Keratinocyte (primary cell): Measurements from ENCODE around the gene KRT79. TPM values are rescaled to one million over a fixed set of nuclear protein-coding genes. Genes with fewer than 3 reads are reported as not detected.

ENCODE experiments used
- DNase-seq: peaks from one replicate; pipeline ENCODE4 v3.0.0-alpha.2; 2011; ENCODE audit warnings: low read depth, missing footprints, low spot score
- FAIRE-seq: peaks from 2 replicates; lab custom pipeline; 2011; peaks lifted over from hg19 to GRCh38; lab: Jason Lieb, UNC
- H2AFZ ChIP-seq: 2 replicates; pipeline ENCODE4 v1.6.0; 2012; ENCODE audit warnings: low read length, control low read depth, inconsistent platforms; ENCODE audit not compliant: control insufficient read depth
- H3K27ac ChIP-seq: 2 replicates; pipeline ENCODE4 v1.5.1; 2011; ENCODE audit warnings: low read length; ENCODE audit not compliant: control insufficient read depth, insufficient read depth
- H3K27me3 ChIP-seq: 3 replicates; pipeline ENCODE4 v1.6.0; 2011; ENCODE audit warnings: low read length; ENCODE audit not compliant: control insufficient read depth, insufficient read depth; ENCODE audit errors: extremely low read depth
- H3K36me3 ChIP-seq, 2 experiments: 2 replicates in 1 of 2; 3 replicates in 1 of 2; pipeline ENCODE4 v1.5.1; 2011; ENCODE audit warnings: low read length in 2 of 2, mild to moderate bottlenecking in 1 of 2; ENCODE audit not compliant: control insufficient read depth in 2 of 2, insufficient read depth in 2 of 2; ENCODE audit errors: extremely low read depth in 1 of 2
- H3K4me1 ChIP-seq: 3 replicates; pipeline ENCODE4 v1.5.1; 2011; ENCODE audit warnings: low read length; ENCODE audit not compliant: control insufficient read depth, insufficient read depth; ENCODE audit errors: extremely low read depth
- H3K4me2 ChIP-seq: 3 replicates; pipeline ENCODE4 v1.6.0; 2011; ENCODE audit warnings: low read depth, low read length; ENCODE audit not compliant: control insufficient read depth, insufficient read depth; ENCODE audit errors: extremely low read depth
- H3K4me3 ChIP-seq, 3 experiments: fragments of 200-600 bp in 1 of 3; sonication (generic) in 1 of 3; 2 replicates in 2 of 3; 3 replicates in 1 of 3; pipeline ENCODE4 v1.5.1; 2011 to 2016; ENCODE audit warnings: low read length in 3 of 3, mild to moderate bottlenecking in 3 of 3, control low read depth in 2 of 3, inconsistent platforms in 1 of 3, low read depth in 1 of 3, mixed read lengths in 1 of 3, mixed run types in 1 of 3, moderate library complexity in 1 of 3; ENCODE audit not compliant: control insufficient read depth in 2 of 3, insufficient read depth in 2 of 3; ENCODE audit errors: extremely low read depth in 1 of 3
- H3K79me2 ChIP-seq: 2 replicates; pipeline ENCODE4 v1.6.0; 2012; ENCODE audit warnings: low read length; ENCODE audit not compliant: control insufficient read depth, insufficient read depth
- H3K9ac ChIP-seq: 3 replicates; pipeline ENCODE4 v1.6.0; 2011; ENCODE audit warnings: low read length; ENCODE audit not compliant: control insufficient read depth, insufficient read depth; ENCODE audit errors: extremely low read depth
- H3K9me1 ChIP-seq: 3 replicates; pipeline ENCODE4 v1.6.0; 2011; ENCODE audit warnings: low read length; ENCODE audit not compliant: control insufficient read depth, insufficient read depth; ENCODE audit errors: extremely low read depth
- H3K9me3 ChIP-seq: 2 replicates; pipeline ENCODE4 v1.5.1; 2012; ENCODE audit warnings: low read depth, low read length; ENCODE audit not compliant: control insufficient read depth
- H4K20me1 ChIP-seq: 3 replicates; pipeline ENCODE4 v1.6.0; 2011; ENCODE audit warnings: low read length; ENCODE audit not compliant: control insufficient read depth, insufficient read depth; ENCODE audit errors: extremely low read depth
- CTCF ChIP-seq, 3 experiments: IDR thresholded peaks in 1 of 3; conservative IDR thresholded peaks in 1 of 3; optimal IDR thresholded peaks in 1 of 3; 2 replicates in 2 of 3; 3 replicates in 1 of 3; pipeline versions ENCODE3 to v1.5.1; 2011; ENCODE audit warnings: low read length in 3 of 3, mild to moderate bottlenecking in 3 of 3, moderate library complexity in 2 of 3, control low read depth in 1 of 3, inconsistent platforms in 1 of 3; ENCODE audit not compliant: insufficient read depth in 2 of 3; ENCODE audit errors: extremely low read depth in 1 of 3
- EZH2 ChIP-seq: IDR thresholded peaks from one replicate; pipeline ENCODE4 v1.6.1; 2012; ENCODE audit warnings: inconsistent platforms, mild to moderate bottlenecking, low read length, moderate library complexity
- dilution Hi-C: fragments of 300-500 bp; cut with MboI; formaldehyde crosslinking; loops from one replicate; pipeline ENCODE4 v1.7.0; 2020; ENCODE audit warnings: low sequenced_read_pairs; ENCODE audit not compliant: extremely low pct_ligation_motif_present
- polyA plus RNA-seq, 5 experiments: library from polyadenylated mRNA; depleted of rRNA in 3 of 5; stranded (reverse) in 3 of 5; stranded (forward) in 1 of 5; unstranded in 1 of 5; fragments of >200 nt; gene quantifications; 1 replicate in 1 of 5; 2 replicates in 3 of 5; 3 replicates in 1 of 5; pipeline versions ENCODE4 v1.2.1 to v1.2.3, GENCODE V29; 2011 to 2012; ENCODE audit warnings: missing spikeins in 2 of 5, low read depth in 1 of 5, low replicate concordance in 1 of 5

The KRT79 gene
- polyA plus RNA-seq, 1 donor (not counting 4 experiments of a cell fraction or from before 2014, with no cell fraction given) = 0.09 TPM

GRCh38 chr12:52806821-52807543 is 27.1 kb downstream of the KRT79 start:
- FAIRE-seq = no peak
- Histone ChIP-seq H3K9me1 (no peaks in the 10 kb centered on the region), H3K27ac (no peak overlapping the region), H3K4me3 (no peak overlapping the region), H2AFZ (no peak overlapping the region), H3K9ac (no peak overlapping the region), H3K4me2 (no peak overlapping the region), H3K4me1 (no peaks in the 10 kb centered on the region), H3K36me3 (no peaks in the 10 kb centered on the region), H4K20me1 (no peaks in the 10 kb centered on the region), H3K79me2 (no peaks in the 10 kb centered on the region), H3K27me3 (peaks cover 24% of the 10 kb centered on the region), H3K9me3 (no peaks in the 10 kb centered on the region)
- TF ChIP-seq CTCF (optimal IDR thresholded peaks at IDR 0.05 in 1 of 3, IDR thresholded peaks at IDR 0.05 in 1 of 3, conservative IDR thresholded peaks at IDR 0.05 in 1 of 3; ENCODE audit: extremely low read depth in 1 of 3, insufficient read depth in 2 of 3, low read length in 3 of 3) (no peak), EZH2 (no peak)
- DNase-seq = no peak
- dilution Hi-C loops = no loop called here

GRCh38 chr12:52806169-52806811 is 27.8 kb downstream of the KRT79 start:
- dilution Hi-C loops = no loop called here
- H3K27ac ChIP-seq = no peak overlapping the region
- H3K4me1 ChIP-seq = no peaks in the 10 kb centered on the region
- H3K36me3 ChIP-seq = no peaks in the 10 kb centered on the region
- no peaks in the 10 kb centered on the region for H3K79me2 ChIP-seq
- H2AFZ ChIP-seq = no peak overlapping the region
- H3K9me1 ChIP-seq = no peaks in the 10 kb centered on the region
- no peak for FAIRE-seq
- TF ChIP-seq CTCF (optimal IDR thresholded peaks at IDR 0.05 in 1 of 3, IDR thresholded peaks at IDR 0.05 in 1 of 3, conservative IDR thresholded peaks at IDR 0.05 in 1 of 3; ENCODE audit: extremely low read depth in 1 of 3, insufficient read depth in 2 of 3, low read length in 3 of 3) (no peak), EZH2 (no peak)
- H3K4me3 ChIP-seq = no peak overlapping the region
- H3K27me3 ChIP-seq = peaks cover 18% of the 10 kb centered on the region
- H3K9me3 ChIP-seq = no peaks in the 10 kb centered on the region
- no peaks in the 10 kb centered on the region for H4K20me1 ChIP-seq
- H3K4me2 ChIP-seq = no peak overlapping the region
- no peak overlapping the region for H3K9ac ChIP-seq
- DNase-seq = no peak
